Measurements from ENCODE around the gene ATP8A1.

Gene ATP8A1

GRCh38 chr4:42646013-42646784 is 10.7 kb downstream of the ATP8A1 start:
- peaks cover 10% of the 10 kb centered on the region for H3K4me1 ChIP-seq (ENCODE audit: control insufficient read depth, insufficient read depth, low read length)
- no peaks in the 10 kb centered on the region for H3K9me3 ChIP-seq (ENCODE audit: control insufficient read depth, low read length)
- no peak overlapping the region for H3K4me3 ChIP-seq (ENCODE audit: low read length)
- no peak overlapping the region for H3K9ac ChIP-seq (ENCODE audit: low read length)
- no peaks in the 10 kb centered on the region for H3K27me3 ChIP-seq (ENCODE audit: control insufficient read depth, insufficient read depth, low read length)
- no peaks in the 10 kb centered on the region for H3K36me3 ChIP-seq (ENCODE audit: control insufficient read depth, insufficient read depth, low read length)

GRCh38 chr4:42644897-42645296 is 12.0 kb downstream of the ATP8A1 start:
- Histone ChIP-seq H3K4me3 (ENCODE audit: low read length) (no peak overlapping the region), H3K9me3 (ENCODE audit: control insufficient read depth, low read length) (no peaks in the 10 kb centered on the region), H3K36me3 (ENCODE audit: control insufficient read depth, insufficient read depth, low read length) (no peaks in the 10 kb centered on the region), H3K27me3 (ENCODE audit: control insufficient read depth, insufficient read depth, low read length) (no peaks in the 10 kb centered on the region), H3K4me1 (ENCODE audit: control insufficient read depth, insufficient read depth, low read length) (peaks cover 19% of the 10 kb centered on the region), H3K9ac (ENCODE audit: low read length) (no peak overlapping the region)

DNA sequence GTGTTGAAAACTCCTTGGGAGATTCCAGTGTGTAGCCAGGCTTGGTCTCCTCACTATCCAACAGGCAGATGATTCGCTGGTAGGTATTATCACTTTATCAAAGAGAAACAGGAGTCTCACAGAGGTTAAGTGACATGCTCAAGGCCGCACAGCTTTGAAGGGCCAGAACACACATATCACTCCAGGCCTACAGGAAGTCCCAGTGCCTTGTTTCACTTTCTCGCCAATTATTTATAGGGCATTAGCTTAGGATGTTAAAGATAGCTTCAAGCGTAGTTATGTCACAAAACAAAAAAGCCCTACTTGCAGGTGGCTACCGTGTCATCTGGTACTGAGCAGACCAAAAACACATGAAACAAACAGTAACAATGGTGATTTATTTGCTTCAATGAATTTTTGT is 13.2 kb downstream of the ATP8A1 start:
- Histone ChIP-seq H3K27me3 (ENCODE audit: control insufficient read depth, insufficient read depth, low read length) (no peaks in the 10 kb centered on the region), H3K4me3 (ENCODE audit: low read length) (no peak overlapping the region), H3K9me3 (ENCODE audit: control insufficient read depth, low read length) (no peaks in the 10 kb centered on the region), H3K36me3 (ENCODE audit: control insufficient read depth, insufficient read depth, low read length) (no peaks in the 10 kb centered on the region), H3K9ac (ENCODE audit: low read length) (no peak overlapping the region), H3K4me1 (ENCODE audit: control insufficient read depth, insufficient read depth, low read length) (peaks cover 20% of the 10 kb centered on the region)

DNA sequence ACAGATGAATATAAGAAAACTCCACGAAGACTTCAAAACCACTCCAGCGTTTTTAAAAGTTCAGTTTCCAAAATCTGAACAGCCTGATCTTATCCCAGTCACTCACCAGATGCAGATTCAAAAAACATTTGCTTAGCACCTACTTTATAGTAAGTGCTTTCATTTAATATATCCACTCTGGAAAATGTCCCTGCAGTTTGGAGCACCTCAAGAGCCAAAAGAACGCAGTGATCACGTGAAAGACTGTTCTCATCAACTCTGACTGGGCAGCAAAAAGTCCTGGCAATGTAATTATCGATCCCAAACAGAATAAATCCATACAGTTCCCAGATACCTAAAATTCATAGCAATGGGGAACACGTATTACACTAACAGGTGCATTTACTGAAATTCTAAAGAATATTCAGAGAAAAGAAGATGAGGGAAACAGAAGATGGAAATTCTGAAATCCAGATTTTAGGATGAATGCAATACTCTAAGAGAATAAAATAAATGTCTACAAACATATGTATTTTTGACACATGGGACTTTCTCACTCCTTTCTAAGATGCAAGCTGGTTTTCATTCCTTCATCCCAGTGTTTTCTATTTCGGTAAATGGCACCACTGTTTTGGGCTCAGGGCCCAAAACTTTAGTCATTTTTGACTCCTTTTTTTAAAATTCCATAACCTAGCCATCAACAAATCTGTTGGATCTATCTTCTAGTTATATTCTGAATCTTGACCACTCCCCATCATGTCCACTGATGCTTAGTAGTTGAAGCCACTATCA is 13.9 kb downstream of the ATP8A1 start:
- Histone ChIP-seq H3K36me3 (ENCODE audit: control insufficient read depth, insufficient read depth, low read length) (no peaks in the 10 kb centered on the region), H3K4me3 (ENCODE audit: low read length) (no peak overlapping the region), H3K27me3 (ENCODE audit: control insufficient read depth, insufficient read depth, low read length) (no peaks in the 10 kb centered on the region), H3K9me3 (ENCODE audit: control insufficient read depth, low read length) (no peaks in the 10 kb centered on the region), H3K4me1 (ENCODE audit: control insufficient read depth, insufficient read depth, low read length) (peaks cover 24% of the 10 kb centered on the region), H3K9ac (ENCODE audit: low read length) (no peak overlapping the region)

- H3K9me3 ChIP-seq (ENCODE audit: control insufficient read depth, low read length), result no peaks in the 10 kb centered on the region
- H3K36me3 ChIP-seq (ENCODE audit: control insufficient read depth, insufficient read depth, low read length), result no peaks in the 10 kb centered on the region
- no peak overlapping the region for H3K4me3 ChIP-seq (ENCODE audit: low read length)
- no peaks in the 10 kb centered on the region for H3K27me3 ChIP-seq (ENCODE audit: control insufficient read depth, insufficient read depth, low read length)
- H3K9ac ChIP-seq (ENCODE audit: low read length), result no peak overlapping the region
- H3K4me1 ChIP-seq (ENCODE audit: control insufficient read depth, insufficient read depth, low read length), result peaks cover 26% of the 10 kb centered on the region
These were observed 14.7 kb downstream of the ATP8A1 start for GRCh38 chr4:42642101-42642797.

DNA sequence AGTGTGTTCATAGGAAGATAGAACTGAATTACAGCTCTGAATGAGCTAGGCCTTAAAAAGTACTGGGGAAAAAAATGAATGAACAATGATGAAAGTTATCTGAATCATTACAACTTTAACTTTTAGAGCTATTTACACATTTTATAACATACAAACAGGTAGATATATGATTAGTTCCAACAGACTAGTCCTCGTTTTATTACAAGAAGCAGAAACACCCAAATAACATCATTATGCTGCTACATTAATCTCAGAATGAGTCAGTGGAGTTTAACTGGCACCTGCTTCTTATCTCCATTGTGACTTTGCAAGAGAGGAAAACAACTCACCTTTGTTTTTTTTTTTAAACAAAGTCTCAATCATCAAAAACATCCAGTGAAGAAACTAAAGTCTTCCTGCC is 15.2 kb downstream of the ATP8A1 start:
- Histone ChIP-seq H3K4me3 (ENCODE audit: low read length) (no peak overlapping the region), H3K4me1 (ENCODE audit: control insufficient read depth, insufficient read depth, low read length) (peaks cover 26% of the 10 kb centered on the region), H3K9ac (ENCODE audit: low read length) (no peak overlapping the region), H3K27me3 (ENCODE audit: control insufficient read depth, insufficient read depth, low read length) (no peaks in the 10 kb centered on the region), H3K9me3 (ENCODE audit: control insufficient read depth, low read length) (no peaks in the 10 kb centered on the region), H3K36me3 (ENCODE audit: control insufficient read depth, insufficient read depth, low read length) (no peaks in the 10 kb centered on the region)

- H3K36me3 ChIP-seq (ENCODE audit: control insufficient read depth, insufficient read depth, low read length), result no peaks in the 10 kb centered on the region
- H3K9ac ChIP-seq (ENCODE audit: low read length), result no peak overlapping the region
- H3K27me3 ChIP-seq (ENCODE audit: control insufficient read depth, insufficient read depth, low read length), result no peaks in the 10 kb centered on the region
- peaks cover 26% of the 10 kb centered on the region for H3K4me1 ChIP-seq (ENCODE audit: control insufficient read depth, insufficient read depth, low read length)
- H3K4me3 ChIP-seq (ENCODE audit: low read length), result no peak overlapping the region
- H3K9me3 ChIP-seq (ENCODE audit: control insufficient read depth, low read length), result no peaks in the 10 kb centered on the region
These were observed 15.7 kb downstream of the ATP8A1 start for GRCh38 chr4:42641161-42641560.

GRCh38 chr4:42640613-42641012 is 16.3 kb downstream of the ATP8A1 start:
- Histone ChIP-seq H3K36me3 (ENCODE audit: control insufficient read depth, insufficient read depth, low read length) (no peaks in the 10 kb centered on the region), H3K9ac (ENCODE audit: low read length) (no peak overlapping the region), H3K4me1 (ENCODE audit: control insufficient read depth, insufficient read depth, low read length) (peaks cover 26% of the 10 kb centered on the region), H3K9me3 (ENCODE audit: control insufficient read depth, low read length) (no peaks in the 10 kb centered on the region), H3K27me3 (ENCODE audit: control insufficient read depth, insufficient read depth, low read length) (no peaks in the 10 kb centered on the region), H3K4me3 (ENCODE audit: low read length) (no peak overlapping the region)

GRCh38 chr4:42638993-42639392 is 17.9 kb downstream of the ATP8A1 start:
- Histone ChIP-seq H3K27me3 (ENCODE audit: control insufficient read depth, insufficient read depth, low read length) (no peaks in the 10 kb centered on the region), H3K9ac (ENCODE audit: low read length) (no peak overlapping the region), H3K4me1 (ENCODE audit: control insufficient read depth, insufficient read depth, low read length) (peaks cover 26% of the 10 kb centered on the region), H3K36me3 (ENCODE audit: control insufficient read depth, insufficient read depth, low read length) (no peaks in the 10 kb centered on the region), H3K9me3 (ENCODE audit: control insufficient read depth, low read length) (no peaks in the 10 kb centered on the region), H3K4me3 (ENCODE audit: low read length) (no peak overlapping the region)

DNA sequence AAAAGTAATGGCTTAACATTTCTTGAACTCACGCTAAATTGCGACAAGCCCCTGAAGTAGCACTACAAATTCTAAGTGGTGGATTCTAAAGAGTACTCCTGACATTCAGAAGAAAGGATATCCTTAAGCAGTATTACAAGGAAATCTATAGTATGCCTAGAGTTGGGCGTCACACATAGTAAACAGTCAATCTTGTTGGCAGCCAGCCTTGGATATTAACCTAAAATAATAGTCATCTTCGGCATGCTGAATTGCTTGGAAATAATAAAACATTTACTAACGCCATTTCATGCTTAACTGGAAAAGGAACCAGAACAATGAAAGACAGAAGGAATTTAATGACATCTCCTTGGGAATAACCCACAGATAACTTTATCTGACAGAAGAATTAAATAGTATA is 18.6 kb downstream of the ATP8A1 start:
- H3K9me3 ChIP-seq (ENCODE audit: control insufficient read depth, low read length), result no peaks in the 10 kb centered on the region
- H3K4me3 ChIP-seq (ENCODE audit: low read length), result no peak overlapping the region
- no peaks in the 10 kb centered on the region for H3K27me3 ChIP-seq (ENCODE audit: control insufficient read depth, insufficient read depth, low read length)
- H3K9ac ChIP-seq (ENCODE audit: low read length), result no peak overlapping the region
- H3K4me1 ChIP-seq (ENCODE audit: control insufficient read depth, insufficient read depth, low read length), result peaks cover 26% of the 10 kb centered on the region
- no peaks in the 10 kb centered on the region for H3K36me3 ChIP-seq (ENCODE audit: control insufficient read depth, insufficient read depth, low read length)

DNA sequence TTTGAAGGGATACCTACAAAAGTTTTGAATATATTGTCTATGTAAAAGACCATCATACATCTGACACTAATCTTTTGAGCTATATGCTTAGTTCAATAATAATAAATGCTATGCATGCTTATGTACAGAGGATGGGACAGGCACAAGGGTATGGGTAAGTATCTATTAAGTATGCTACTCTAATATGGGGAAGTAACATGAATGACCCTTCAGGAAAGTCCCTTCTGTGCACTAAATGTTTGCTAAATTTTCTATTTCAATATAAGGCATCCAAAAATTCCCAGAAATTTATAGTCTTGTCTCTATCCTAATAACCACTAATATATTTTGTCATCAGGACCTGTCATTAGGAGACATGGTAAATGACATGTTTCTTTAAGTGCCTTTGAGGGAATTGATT is 19.0 kb downstream of the ATP8A1 start:
- H3K9ac ChIP-seq (ENCODE audit: low read length), result no peak overlapping the region
- H3K27me3 ChIP-seq (ENCODE audit: control insufficient read depth, insufficient read depth, low read length), result no peaks in the 10 kb centered on the region
- no peaks in the 10 kb centered on the region for H3K9me3 ChIP-seq (ENCODE audit: control insufficient read depth, low read length)
- no peak overlapping the region for H3K4me3 ChIP-seq (ENCODE audit: low read length)
- H3K4me1 ChIP-seq (ENCODE audit: control insufficient read depth, insufficient read depth, low read length), result peaks cover 26% of the 10 kb centered on the region
- H3K36me3 ChIP-seq (ENCODE audit: control insufficient read depth, insufficient read depth, low read length), result no peaks in the 10 kb centered on the region

DNA sequence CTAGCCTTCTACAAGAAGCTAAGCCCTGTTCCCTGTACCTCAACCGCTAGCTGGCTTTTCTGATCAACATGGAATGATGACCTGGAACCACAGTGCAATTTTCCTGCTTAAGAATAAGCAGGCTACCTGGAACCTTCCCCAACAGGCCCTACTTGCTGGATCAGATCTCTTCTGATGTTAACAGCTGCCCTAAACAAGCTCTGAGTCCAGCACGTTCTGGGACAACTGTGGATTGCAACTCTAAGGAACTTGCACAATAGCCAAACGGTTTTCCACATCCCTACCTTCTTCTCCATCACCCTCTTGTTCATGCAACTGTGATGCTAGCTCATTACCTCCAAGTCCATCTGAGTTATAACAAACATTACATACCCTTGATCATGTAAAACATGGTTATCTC is 19.8 kb downstream of the ATP8A1 start:
- Histone ChIP-seq H3K9ac (ENCODE audit: low read length) (no peak overlapping the region), H3K36me3 (ENCODE audit: control insufficient read depth, insufficient read depth, low read length) (no peaks in the 10 kb centered on the region), H3K4me1 (ENCODE audit: control insufficient read depth, insufficient read depth, low read length) (peaks cover 23% of the 10 kb centered on the region), H3K9me3 (ENCODE audit: control insufficient read depth, low read length) (no peaks in the 10 kb centered on the region), H3K27me3 (ENCODE audit: control insufficient read depth, insufficient read depth, low read length) (no peaks in the 10 kb centered on the region), H3K4me3 (ENCODE audit: low read length) (no peak overlapping the region)
